IMR-90 (cell line): ENCODE measurements around the gene SEMA3G. TPM values are rescaled to one million over a fixed set of nuclear protein-coding genes. Genes with fewer than 3 reads are reported as not detected.
A peak's percentile ranks its signal among the peaks of the same experiment; 100 is the strongest.

ENCODE experiments used
- ATAC-seq: fragments of 200-7000 bp; cut with Tn5 transposase; 2 replicates; pipeline ENCODE4 v1.9.1; 2020; ENCODE audit warnings: low read depth, mild to moderate bottlenecking, moderate library complexity
- BruUV-seq: library from RNA; stranded (reverse); fragments of 400-500 nt; replicated peaks from 2 replicates; lab custom pipeline; 2021; lab: Mats Ljungman, UMichigan
- CTCF ChIA-PET: fragments of 300-600 bp; formaldehyde crosslinking; extraction: SDS; loops from one replicate; lab custom pipeline; 2021; ENCODE audit warnings: antibody characterized with exemption; lab: Yijun Ruan, JAX
- POLR2A ChIA-PET: fragments of 300-600 bp; sonication (Branson Sonifier 250); formaldehyde crosslinking; loops from one replicate; lab custom pipeline; 2022; ENCODE audit warnings: antibody characterized with exemption; ENCODE audit not compliant: unreplicated experiment; lab: Charles Lee
- DNase-seq: peaks from one replicate; pipeline ENCODE4 v3.0.0; 2013
- H2AFZ ChIP-seq: replicated peaks from 2 replicates; pipeline ENCODE3; 2013; ENCODE audit warnings: low read length, mild to moderate bottlenecking; ENCODE audit not compliant: poor library complexity
- H2AK5ac ChIP-seq: 2 replicates; pipeline ENCODE4 v1.6.1; 2013; ENCODE audit warnings: low read depth, low read length, inconsistent platforms
- H2AK9ac ChIP-seq: replicated peaks from 2 replicates; pipeline ENCODE3; 2013; ENCODE audit warnings: mild to moderate bottlenecking, low read depth, low read length, moderate library complexity; ENCODE audit not compliant: poor library complexity
- H2BK120ac ChIP-seq: 2 replicates; pipeline ENCODE4 v1.6.1; 2013; ENCODE audit warnings: low read depth, low read length, inconsistent platforms
- H2BK15ac ChIP-seq: 3 replicates; pipeline ENCODE4 v1.6.1; 2013; ENCODE audit warnings: low read depth, low read length, inconsistent platforms
- H2BK20ac ChIP-seq: 2 replicates; pipeline ENCODE4 v1.6.1; 2013; ENCODE audit warnings: low read depth, mild to moderate bottlenecking, inconsistent platforms, low read length, moderate library complexity
- H2BK5ac ChIP-seq: 2 replicates; pipeline ENCODE4 v1.6.1; 2013; ENCODE audit warnings: mild to moderate bottlenecking, low read depth, low read length, inconsistent platforms; ENCODE audit not compliant: poor library complexity, severe bottlenecking
- H3K14ac ChIP-seq: replicated peaks from 2 replicates; pipeline ENCODE4 v1.6.1; 2013; ENCODE audit warnings: low read depth, low read length, inconsistent platforms
- H3K18ac ChIP-seq: 2 replicates; pipeline ENCODE4 v1.6.1; 2013; ENCODE audit warnings: low read depth, low read length, control low read depth
- H3K23ac ChIP-seq: 2 replicates; pipeline ENCODE4 v1.6.1; 2013; ENCODE audit warnings: low read depth, low read length, inconsistent platforms
- H3K27ac ChIP-seq: 2 replicates; pipeline ENCODE4 v1.5.1; 2013; ENCODE audit warnings: mild to moderate bottlenecking, control low read depth, low read length; ENCODE audit not compliant: insufficient read depth
- H3K27me3 ChIP-seq: 2 replicates; pipeline ENCODE4 v1.6.1; 2013; ENCODE audit warnings: low read length; ENCODE audit not compliant: control insufficient read depth, insufficient read depth
- H3K36me3 ChIP-seq: 2 replicates; pipeline ENCODE4 v1.6.1; 2013; ENCODE audit warnings: low read length, mixed read lengths; ENCODE audit not compliant: control insufficient read depth, insufficient read depth
- H3K4ac ChIP-seq: 2 replicates; pipeline ENCODE4 v1.6.1; 2013; ENCODE audit warnings: low read depth, low read length, inconsistent platforms
- H3K4me1 ChIP-seq: 2 replicates; pipeline ENCODE4 v1.6.1; 2013; ENCODE audit warnings: low read length, mixed read lengths; ENCODE audit not compliant: control insufficient read depth, insufficient read depth
- H3K4me2 ChIP-seq: 2 replicates; pipeline ENCODE4 v1.6.1; 2013; ENCODE audit warnings: low read depth, mild to moderate bottlenecking, control low read depth, low read length, moderate library complexity
- H3K4me3 ChIP-seq: 2 replicates; pipeline ENCODE4 v1.5.1; 2013; ENCODE audit warnings: low read depth, mild to moderate bottlenecking, control low read depth, low read length, moderate library complexity; ENCODE audit not compliant: insufficient read depth
- H3K56ac ChIP-seq: 2 replicates; pipeline ENCODE4 v1.6.1; 2013; ENCODE audit warnings: low read length, inconsistent platforms; ENCODE audit not compliant: insufficient read depth; ENCODE audit errors: extremely low read depth
- H3K79me1 ChIP-seq, 2 experiments: 2 replicates each; pipeline ENCODE4 v1.6.1; 2013; ENCODE audit warnings: low read length in 2 of 2, inconsistent platforms in 1 of 2, low read depth in 1 of 2
- H3K9ac ChIP-seq: 2 replicates; pipeline ENCODE4 v1.6.1; 2013; ENCODE audit warnings: low read depth, low read length, control low read depth
- H3K9me1 ChIP-seq: 2 replicates; pipeline ENCODE4 v1.6.1; 2013; ENCODE audit warnings: low read length, inconsistent platforms; ENCODE audit not compliant: insufficient read depth
- H3K9me3 ChIP-seq: 2 replicates; pipeline ENCODE4 v1.6.1; 2013; ENCODE audit warnings: low read length; ENCODE audit not compliant: control insufficient read depth, insufficient read depth
- H4K20me1 ChIP-seq: 2 replicates; pipeline ENCODE4 v1.6.1; 2013; ENCODE audit warnings: low read length, inconsistent platforms; ENCODE audit not compliant: insufficient read depth
- H4K5ac ChIP-seq: 2 replicates; pipeline ENCODE4 v1.6.1; 2013; ENCODE audit warnings: mild to moderate bottlenecking, low read depth, low read length, control low read depth
- H4K8ac ChIP-seq, 2 experiments: 2 replicates each; pipeline ENCODE4 v1.6.1; 2013; ENCODE audit warnings: low read depth in 2 of 2, low read length in 2 of 2, control low read depth in 1 of 2, inconsistent platforms in 1 of 2
- H4K91ac ChIP-seq: 2 replicates; pipeline ENCODE4 v1.6.1; 2013; ENCODE audit warnings: low read depth, low read length, inconsistent platforms; ENCODE audit not compliant: insufficient read depth
- BHLHE40 ChIP-seq: fragments of 150-350 bp; IDR thresholded peaks from 2 replicates; pipeline ENCODE4 v1.6.1; 2016; ENCODE audit warnings: mild to moderate bottlenecking, low read depth, low read length
- CEBPB ChIP-seq: IDR thresholded peaks from 2 replicates; pipeline ENCODE4 v1.6.1; 2012; ENCODE audit warnings: low read depth, low read length, improper control_type of control experiment
- CHD1 ChIP-seq: IDR thresholded peaks from 2 replicates; pipeline ENCODE4 v1.6.1; 2012; ENCODE audit warnings: low read depth, low read length, improper control_type of control experiment
- FOS ChIP-seq: fragments of 150-350 bp; IDR thresholded peaks from 2 replicates; pipeline ENCODE4 v1.6.1; 2016; ENCODE audit warnings: low read depth, low read length
- MAFK ChIP-seq: IDR thresholded peaks from 2 replicates; pipeline ENCODE4 v1.6.1; 2012; ENCODE audit warnings: low read depth, low read length, improper control_type of control experiment
- MAZ ChIP-seq: IDR thresholded peaks from 2 replicates; pipeline ENCODE4 v1.6.1; 2012; ENCODE audit warnings: low read depth, mild to moderate bottlenecking, low read length, improper control_type of control experiment, moderate library complexity, borderline replicate concordance
- MXI1 ChIP-seq: IDR thresholded peaks from 2 replicates; pipeline ENCODE4 v1.6.1; 2012; ENCODE audit warnings: low read depth, mild to moderate bottlenecking, low read length, moderate library complexity, borderline replicate concordance
- NFE2L2 ChIP-seq: fragments of 150-350 bp; IDR thresholded peaks from 2 replicates; pipeline ENCODE4 v1.6.1; 2016; ENCODE audit warnings: low read depth, mild to moderate bottlenecking, low read length
- POLR2A ChIP-seq: IDR thresholded peaks from 2 replicates; pipeline ENCODE4 v1.6.1; 2012; ENCODE audit warnings: mild to moderate bottlenecking, low read depth, low read length
- RAD21 ChIP-seq: IDR thresholded peaks from 2 replicates; pipeline ENCODE4 v1.6.1; 2012; ENCODE audit warnings: low read length, improper control_type of control experiment
- RCOR1 ChIP-seq: IDR thresholded peaks from 2 replicates; pipeline ENCODE4 v1.6.1; 2012; ENCODE audit warnings: mild to moderate bottlenecking, low read length, improper control_type of control experiment; ENCODE audit not compliant: insufficient replicate concordance
- RFX5 ChIP-seq: IDR thresholded peaks from 2 replicates; pipeline ENCODE4 v1.8.0; 2012; ENCODE audit warnings: low read depth, mild to moderate bottlenecking, low read length, moderate library complexity
- SMC3 ChIP-seq: fragments of 150-350 bp; IDR thresholded peaks from 2 replicates; pipeline ENCODE4 v1.6.1; 2016; ENCODE audit warnings: low read depth, mild to moderate bottlenecking, antibody characterized with exemption, low read length, moderate library complexity
- WGBS, 2 experiments: methylation state at CpG; one replicate each; pipeline versions ENCODE4 v1.1.5 to v1.1.7; 2013; ENCODE audit warnings: missing lambda C conversion rate in 2 of 2; ENCODE audit not compliant: insufficient read length in 1 of 2; ENCODE audit errors: extremely low coverage in 2 of 2; 5-methylcytosine and 5-hydroxymethylcytosine counted together
- dilution Hi-C: fragments of 300-500 bp; cut with HindIII; formaldehyde crosslinking; loops from one replicate; pipeline ENCODE4 v1.14.3; 2018; ENCODE audit warnings: low sequenced_read_pairs; ENCODE audit not compliant: unreplicated experiment
- in situ Hi-C: fragments of 300-500 bp; cut with MboI; formaldehyde crosslinking; loops from 3 replicates; pipeline ENCODE4 v1.14.3; 2019; ENCODE audit warnings: low sequenced_read_pairs, inconsistent platforms, mixed read lengths
- intact Hi-C: fragments of 100-400 bp; cut with micrococcal nuclease; formaldehyde crosslinking; loops from 2 replicates; pipeline ENCODE4 v1.10.0; 2022
- polyA plus RNA-seq, 3 experiments: library from polyadenylated mRNA; depleted of rRNA; stranded (reverse); fragments of >200 nt; gene quantifications; 2 replicates each; pipeline ENCODE4 v1.2.3, GENCODE V29; 2012; ENCODE audit warnings: low replicate concordance in 1 of 3
- total RNA-seq: library from RNA; depleted of rRNA; stranded (reverse); fragments of >200 nt; gene quantifications from 2 replicates; pipeline ENCODE4 v1.2.3, GENCODE V29; 2012
- TF ChIP-seq, protein P1 (sequence below): fragments of 150-350 bp; IDR thresholded peaks from 2 replicates; pipeline ENCODE4 v1.6.1; 2017; ENCODE audit warnings: mild to moderate bottlenecking, antibody characterized with exemption, low read length, low read depth
- TF ChIP-seq, protein P2 (sequence below): fragments of 150-350 bp; IDR thresholded peaks from 2 replicates; pipeline ENCODE4 v1.6.1; 2016; ENCODE audit warnings: low read depth, mild to moderate bottlenecking, low read length, moderate library complexity, borderline replicate concordance
- TF ChIP-seq, protein P3 (sequence below): conservative IDR thresholded peaks from 2 replicates; pipeline ENCODE4 v1.5.1; 2012; ENCODE audit warnings: mild to moderate bottlenecking, low read depth, low read length, improper control_type of control experiment

SEMA3G gene
- total and polyA plus RNA-seq, 2 of the 4 experiments (the other 2 are of a cell fraction): 0.07 TPM; not detected in 1

DNA sequence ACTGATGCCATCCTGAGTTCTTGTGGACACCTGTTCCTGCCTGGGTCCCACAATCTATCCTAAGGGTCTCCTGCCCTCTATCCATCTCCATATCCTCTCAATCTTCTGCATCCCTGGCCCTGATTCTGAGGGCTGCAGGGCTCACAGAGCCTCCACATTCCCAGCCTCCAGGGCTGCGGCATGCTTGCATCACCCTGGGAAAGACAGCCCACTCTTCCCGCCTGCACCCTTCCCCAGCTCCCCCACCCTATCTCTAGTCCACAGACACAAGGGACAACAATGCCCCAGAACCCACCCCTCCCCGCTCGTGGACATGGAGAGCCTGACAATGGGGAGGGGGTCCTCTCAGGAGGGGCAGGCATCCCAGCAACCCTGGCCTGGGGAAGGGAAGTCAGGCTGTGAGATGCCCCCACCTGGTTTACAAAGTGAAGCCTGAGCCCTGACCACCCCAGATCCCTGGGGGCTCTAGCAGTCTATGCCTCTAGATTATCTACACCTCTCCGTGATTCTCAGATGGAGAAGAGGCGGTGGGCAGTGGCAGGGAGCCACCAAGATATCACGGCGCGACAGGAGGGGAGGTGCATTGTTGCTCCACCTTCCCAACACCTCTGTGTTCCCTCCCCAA, 10.3 kb downstream of the SEMA3G start:
- Histone ChIP-seq H3K4me2 (no peak overlapping the region), H2BK15ac (no peak overlapping the region), H4K91ac (no peak overlapping the region), H3K36me3 (no peaks in the 10 kb centered on the region), H3K27me3 (peaks cover 22% of the 10 kb centered on the region), H4K20me1 (no peaks in the 10 kb centered on the region), H3K56ac (no peak overlapping the region), H2BK20ac (no peak overlapping the region), H3K4ac (no peak overlapping the region), H2BK120ac (no peak overlapping the region), H3K4me1 (peaks cover 10% of the 10 kb centered on the region; the same call in 1 of the 2 replicates), H3K9ac (no peak overlapping the region), H3K4me3 (no peak overlapping the region), H3K27ac (no peak overlapping the region), H2AFZ (no peak overlapping the region), H3K18ac (no peak overlapping the region), H3K79me1 (no peaks in the 10 kb centered on the region), H2AK5ac (no peak overlapping the region), H3K23ac (no peak overlapping the region), H3K14ac (no peak overlapping the region), H2AK9ac (peak overlapping the region; percentile 40), H2BK5ac (no peak overlapping the region), H3K9me1 (no peaks in the 10 kb centered on the region), H3K9me3 (no peaks in the 10 kb centered on the region), H4K8ac (no peak overlapping the region), H4K5ac (no peak overlapping the region)
- intact Hi-C loops (no loop called here), dilution Hi-C loops (no loop called here), in situ Hi-C loops (no loop called here)
- no TSS peak for BruUV-seq
- ATAC-seq: no peak
- WGBS, 2 experiments: no CpG with 5 or more reads among the region's 9 CpGs
- DNase-seq: no peak
- no peak for TF ChIP-seq POLR2A
- no peak for TF ChIP-seq FOS
- TF ChIP-seq, protein P1, sequence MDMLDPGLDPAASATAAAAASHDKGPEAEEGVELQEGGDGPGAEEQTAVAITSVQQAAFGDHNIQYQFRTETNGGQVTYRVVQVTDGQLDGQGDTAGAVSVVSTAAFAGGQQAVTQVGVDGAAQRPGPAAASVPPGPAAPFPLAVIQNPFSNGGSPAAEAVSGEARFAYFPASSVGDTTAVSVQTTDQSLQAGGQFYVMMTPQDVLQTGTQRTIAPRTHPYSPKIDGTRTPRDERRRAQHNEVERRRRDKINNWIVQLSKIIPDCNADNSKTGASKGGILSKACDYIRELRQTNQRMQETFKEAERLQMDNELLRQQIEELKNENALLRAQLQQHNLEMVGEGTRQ: no peak
- no peak for TF ChIP-seq MAFK
- no peak for TF ChIP-seq MXI1
- no peak for TF ChIP-seq RFX5
- TF ChIP-seq NFE2L2: no peak
- TF ChIP-seq RCOR1: no peak
- TF ChIP-seq SMC3: no peak
- TF ChIP-seq, protein P2, sequence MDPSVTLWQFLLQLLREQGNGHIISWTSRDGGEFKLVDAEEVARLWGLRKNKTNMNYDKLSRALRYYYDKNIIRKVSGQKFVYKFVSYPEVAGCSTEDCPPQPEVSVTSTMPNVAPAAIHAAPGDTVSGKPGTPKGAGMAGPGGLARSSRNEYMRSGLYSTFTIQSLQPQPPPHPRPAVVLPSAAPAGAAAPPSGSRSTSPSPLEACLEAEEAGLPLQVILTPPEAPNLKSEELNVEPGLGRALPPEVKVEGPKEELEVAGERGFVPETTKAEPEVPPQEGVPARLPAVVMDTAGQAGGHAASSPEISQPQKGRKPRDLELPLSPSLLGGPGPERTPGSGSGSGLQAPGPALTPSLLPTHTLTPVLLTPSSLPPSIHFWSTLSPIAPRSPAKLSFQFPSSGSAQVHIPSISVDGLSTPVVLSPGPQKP: no peak
- TF ChIP-seq CEBPB: no peak
- TF ChIP-seq RAD21: no peak
- TF ChIP-seq, protein P3, sequence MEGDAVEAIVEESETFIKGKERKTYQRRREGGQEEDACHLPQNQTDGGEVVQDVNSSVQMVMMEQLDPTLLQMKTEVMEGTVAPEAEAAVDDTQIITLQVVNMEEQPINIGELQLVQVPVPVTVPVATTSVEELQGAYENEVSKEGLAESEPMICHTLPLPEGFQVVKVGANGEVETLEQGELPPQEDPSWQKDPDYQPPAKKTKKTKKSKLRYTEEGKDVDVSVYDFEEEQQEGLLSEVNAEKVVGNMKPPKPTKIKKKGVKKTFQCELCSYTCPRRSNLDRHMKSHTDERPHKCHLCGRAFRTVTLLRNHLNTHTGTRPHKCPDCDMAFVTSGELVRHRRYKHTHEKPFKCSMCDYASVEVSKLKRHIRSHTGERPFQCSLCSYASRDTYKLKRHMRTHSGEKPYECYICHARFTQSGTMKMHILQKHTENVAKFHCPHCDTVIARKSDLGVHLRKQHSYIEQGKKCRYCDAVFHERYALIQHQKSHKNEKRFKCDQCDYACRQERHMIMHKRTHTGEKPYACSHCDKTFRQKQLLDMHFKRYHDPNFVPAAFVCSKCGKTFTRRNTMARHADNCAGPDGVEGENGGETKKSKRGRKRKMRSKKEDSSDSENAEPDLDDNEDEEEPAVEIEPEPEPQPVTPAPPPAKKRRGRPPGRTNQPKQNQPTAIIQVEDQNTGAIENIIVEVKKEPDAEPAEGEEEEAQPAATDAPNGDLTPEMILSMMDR: no peak
- no peak for TF ChIP-seq MAZ
- no peak for TF ChIP-seq BHLHE40
- no peak for TF ChIP-seq CHD1
- ChIA-PET POLR2A (no interaction called here), CTCF (no interaction called here)
